Kidney (tissue), 14 donors: Measurements from ENCODE around the gene LINGO4. TPM values are rescaled to one million over a fixed set of nuclear protein-coding genes. Genes with fewer than 3 reads are reported as not detected.

Experiments used
- DNase-seq, 5 donors: peaks; one replicate each; pipeline ENCODE4 v3.0.0-alpha.2; 2013 to 2020
- FAIRE-seq: peaks from 2 replicates; lab custom pipeline; 2012; peaks lifted over from hg19 to GRCh38; lab: Jason Lieb, UNC
- H3K27ac ChIP-seq, 2 donors: one replicate each; pipeline ENCODE4 v1.7.0; 2013; ENCODE audit warnings: low read depth in 2 of 2, low read length in 2 of 2, inconsistent platforms in 1 of 2
- H3K27me3 ChIP-seq: one replicate; pipeline ENCODE4 v1.7.1; 2013; ENCODE audit warnings: low read length, inconsistent platforms; ENCODE audit not compliant: control insufficient read depth, insufficient read depth
- H3K36me3 ChIP-seq, 3 donors: one replicate each; pipeline versions ENCODE4 v1.7.0 to v1.7.1; 2013; ENCODE audit warnings: low read length in 3 of 3, control low read depth in 1 of 3, inconsistent platforms in 1 of 3; ENCODE audit not compliant: insufficient read depth in 3 of 3, control insufficient read depth in 2 of 3
- H3K4me1 ChIP-seq, 3 donors: one replicate each; pipeline versions ENCODE4 v1.7.0 to v1.7.1; 2013; ENCODE audit warnings: low read length in 3 of 3, inconsistent platforms in 1 of 3, low read depth in 1 of 3; ENCODE audit not compliant: control insufficient read depth in 2 of 3, insufficient read depth in 2 of 3
- H3K4me3 ChIP-seq, 3 donors: one replicate each; pipeline versions ENCODE4 v1.7.0 to v1.8.1; 2013; ENCODE audit warnings: low read length in 3 of 3, control low read depth in 1 of 3, inconsistent platforms in 1 of 3
- H3K9ac ChIP-seq, 3 donors: one replicate each; pipeline versions ENCODE4 v1.7.0 to v1.7.1; 2013; ENCODE audit warnings: low read length in 3 of 3, control low read depth in 1 of 3, inconsistent platforms in 1 of 3
- H3K9me3 ChIP-seq, 3 donors: one replicate each; pipeline versions ENCODE4 v1.7.0 to v1.7.1; 2013; ENCODE audit warnings: low read length in 3 of 3, control low read depth in 1 of 3, inconsistent platforms in 1 of 3; ENCODE audit not compliant: control insufficient read depth in 2 of 3, insufficient read depth in 1 of 3
- intact Hi-C: fragments of 100-400 bp; cut with DNase I; formaldehyde crosslinking; loops from one replicate; pipeline ENCODE4 v1.11.1; 2022
- polyA plus RNA-seq: library from polyadenylated mRNA; stranded (reverse); fragments of 350-450 nt; fragmentation: Illumina TruSeq; extraction: RNeasy Lipid Tissue Mini Kit (QIAGEN cat#74804); gene quantifications from one replicate; pipeline ENCODE4 v1.2.3, GENCODE V29; 2014; ENCODE audit warnings: low read depth, low replicate concordance; ENCODE audit not compliant: insufficient read depth
- total RNA-seq: library from RNA; stranded (reverse); fragmentation: NEBNext Ultra II Directional; extraction: Animal tissue kit (Norgen Biotek cat#: 25700); gene quantifications from one replicate; pipeline ENCODE4 v1.2.1, GENCODE V29; 2021
- TF ChIP-seq, protein P1 (sequence below): IDR thresholded peaks from 3 replicates; pipeline ENCODE4 v1.5.1; 2012; ENCODE audit warnings: mild to moderate bottlenecking, moderate library complexity, borderline replicate concordance; ENCODE audit not compliant: insufficient read depth; ENCODE audit errors: extremely low read depth
- donor health status: control.
- donor health status: control.
- donor health status: control.
- donor health status: control.
- donor health status: control.
- donor health status: DM: yes; HTN: yes; CAD: no.
- donor health status: Normal renal cell carcinoma (clear cell type).

LINGO4 gene
- total and polyA plus RNA-seq, 2 donors from 2014 or later = 0.32 to 0.41 TPM

DNA sequence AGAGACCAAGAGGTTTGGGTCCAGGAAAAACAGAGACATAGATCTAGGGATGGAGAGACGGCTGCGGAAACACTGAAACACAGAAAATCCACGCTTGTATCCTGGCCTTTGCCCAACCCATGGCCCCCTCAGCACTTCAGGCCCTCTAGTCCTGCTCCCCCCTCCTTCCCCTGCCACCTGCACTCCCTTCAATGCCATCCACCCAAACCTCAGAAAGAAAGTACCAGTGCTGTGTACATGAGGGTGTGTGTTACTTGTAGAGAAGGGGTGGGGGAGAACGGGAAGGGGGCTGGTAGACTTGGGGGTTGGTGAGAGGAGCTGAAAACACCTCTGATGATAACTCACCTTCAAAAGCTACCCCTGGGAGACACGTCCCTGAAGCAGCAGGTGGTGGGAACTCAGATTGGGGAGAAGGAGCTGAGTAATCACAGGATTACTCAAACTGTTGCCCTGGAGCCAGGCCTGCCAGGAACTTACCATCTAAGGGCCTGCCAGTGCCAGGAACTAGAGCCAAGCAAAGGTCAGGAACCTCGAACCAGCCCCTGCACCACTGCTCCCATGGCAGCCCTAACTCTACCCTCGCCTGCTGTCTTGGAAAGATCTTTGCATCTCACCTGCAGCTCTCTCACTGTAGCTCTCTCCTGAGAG is 14.9 kb upstream of the LINGO4 start:
- H3K4me3 ChIP-seq = no peak overlapping the region
- intact Hi-C loops = no loop called here
- FAIRE-seq (no peak), DNase-seq (no peak)
- no peak overlapping the region for H3K27ac ChIP-seq
- no peaks in the 10 kb centered on the region for H3K27me3 ChIP-seq
- H3K9me3 ChIP-seq = no peaks in the 10 kb centered on the region
- H3K9ac ChIP-seq = no peak overlapping the region
- peaks cover 0 to 5% (median 5%) of the 10 kb centered on the region in 3 donors for H3K4me1 ChIP-seq
- H3K36me3 ChIP-seq = peaks cover 0 to 22% (median 7%) of the 10 kb centered on the region in 3 donors
- TF ChIP-seq, protein P1, sequence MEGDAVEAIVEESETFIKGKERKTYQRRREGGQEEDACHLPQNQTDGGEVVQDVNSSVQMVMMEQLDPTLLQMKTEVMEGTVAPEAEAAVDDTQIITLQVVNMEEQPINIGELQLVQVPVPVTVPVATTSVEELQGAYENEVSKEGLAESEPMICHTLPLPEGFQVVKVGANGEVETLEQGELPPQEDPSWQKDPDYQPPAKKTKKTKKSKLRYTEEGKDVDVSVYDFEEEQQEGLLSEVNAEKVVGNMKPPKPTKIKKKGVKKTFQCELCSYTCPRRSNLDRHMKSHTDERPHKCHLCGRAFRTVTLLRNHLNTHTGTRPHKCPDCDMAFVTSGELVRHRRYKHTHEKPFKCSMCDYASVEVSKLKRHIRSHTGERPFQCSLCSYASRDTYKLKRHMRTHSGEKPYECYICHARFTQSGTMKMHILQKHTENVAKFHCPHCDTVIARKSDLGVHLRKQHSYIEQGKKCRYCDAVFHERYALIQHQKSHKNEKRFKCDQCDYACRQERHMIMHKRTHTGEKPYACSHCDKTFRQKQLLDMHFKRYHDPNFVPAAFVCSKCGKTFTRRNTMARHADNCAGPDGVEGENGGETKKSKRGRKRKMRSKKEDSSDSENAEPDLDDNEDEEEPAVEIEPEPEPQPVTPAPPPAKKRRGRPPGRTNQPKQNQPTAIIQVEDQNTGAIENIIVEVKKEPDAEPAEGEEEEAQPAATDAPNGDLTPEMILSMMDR = no peak

DNA sequence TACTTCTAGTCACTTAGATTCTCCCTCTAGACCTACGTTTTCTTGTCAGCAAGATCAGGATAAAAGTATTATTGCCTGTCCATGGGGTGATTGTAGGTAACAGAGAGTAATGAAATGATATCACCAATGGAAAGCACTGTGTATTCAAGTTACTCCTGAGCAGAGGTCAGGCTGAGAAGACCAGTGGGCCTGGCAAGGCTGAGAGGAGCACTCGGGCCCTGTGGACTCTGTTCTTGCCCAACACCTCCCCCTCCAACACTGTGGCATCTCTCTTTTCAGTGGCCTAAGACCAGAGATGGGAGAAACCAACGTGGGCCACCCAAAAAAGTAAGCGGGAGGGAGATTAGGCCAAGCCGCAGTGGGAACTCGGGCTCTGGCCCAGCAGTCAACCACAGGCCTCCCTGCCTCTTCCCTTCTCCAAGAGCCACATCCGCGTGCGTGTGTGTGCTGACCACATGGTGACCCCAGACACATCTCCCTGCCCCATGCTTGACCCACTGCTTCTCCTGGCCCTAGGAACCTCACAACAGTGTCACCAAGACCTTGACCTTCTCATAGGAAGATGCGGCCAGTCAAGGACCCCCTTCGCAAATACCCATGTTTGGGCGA is 14.1 kb upstream of the LINGO4 start:
- Histone ChIP-seq H3K9me3 (no peaks in the 10 kb centered on the region), H3K27me3 (no peaks in the 10 kb centered on the region), H3K4me3 (no peak overlapping the region), H3K27ac (no peak overlapping the region), H3K36me3 (peaks cover 0 to 25% (median 7%) of the 10 kb centered on the region in 3 donors), H3K9ac (no peak overlapping the region), H3K4me1 (peaks cover 0 to 5% (median 5%) of the 10 kb centered on the region in 3 donors)
- DNase-seq = no peak
- intact Hi-C loops = no loop called here
- TF ChIP-seq, protein P1 = no peak
- FAIRE-seq = no peak

DNA sequence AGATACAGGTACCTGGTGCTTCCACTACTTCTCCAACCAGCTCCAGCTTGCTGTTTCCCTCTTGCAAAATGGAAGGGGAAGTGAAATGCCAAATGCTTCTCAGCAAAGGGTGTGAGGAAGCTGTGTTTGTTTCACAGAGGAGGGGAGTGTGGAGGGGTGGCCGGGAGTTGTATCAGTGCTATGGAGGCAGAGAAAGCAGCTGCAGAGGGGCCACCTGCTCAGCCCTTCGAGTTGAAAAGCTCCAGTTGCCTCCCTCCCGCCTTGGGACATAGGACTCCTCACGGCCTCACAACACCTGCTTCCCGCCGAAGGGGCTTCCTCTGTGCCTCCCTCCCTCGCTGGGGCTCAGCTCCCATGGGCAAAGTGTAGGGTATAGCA is 12.1 kb upstream of the LINGO4 start:
- Histone ChIP-seq H3K27ac (no peak overlapping the region), H3K27me3 (no peaks in the 10 kb centered on the region), H3K4me1 (peaks cover 0 to 5% (median 5%) of the 10 kb centered on the region in 3 donors), H3K9ac (no peak overlapping the region), H3K9me3 (no peaks in the 10 kb centered on the region), H3K36me3 (peaks cover 0 to 40% (median 7%) of the 10 kb centered on the region in 3 donors), H3K4me3 (no peak overlapping the region)
- FAIRE-seq = no peak
- TF ChIP-seq, protein P1 = no peak
- intact Hi-C loops = no loop called here
- no peak for DNase-seq
